Raji (cell line): ENCODE results near the gene ASIP.

Experiments used
- POLR2A ChIP-seq: IDR thresholded peaks from 2 replicates; pipeline ENCODE4 v1.6.1; 2011; ENCODE audit warnings: low read depth, low read length, control low read depth; ENCODE audit not compliant: insufficient read depth

The ASIP gene

GRCh38 chr20:34271956-34272355 is 30.7 kb downstream of the ASIP start:
- TF ChIP-seq POLR2A = no peak

DNA sequence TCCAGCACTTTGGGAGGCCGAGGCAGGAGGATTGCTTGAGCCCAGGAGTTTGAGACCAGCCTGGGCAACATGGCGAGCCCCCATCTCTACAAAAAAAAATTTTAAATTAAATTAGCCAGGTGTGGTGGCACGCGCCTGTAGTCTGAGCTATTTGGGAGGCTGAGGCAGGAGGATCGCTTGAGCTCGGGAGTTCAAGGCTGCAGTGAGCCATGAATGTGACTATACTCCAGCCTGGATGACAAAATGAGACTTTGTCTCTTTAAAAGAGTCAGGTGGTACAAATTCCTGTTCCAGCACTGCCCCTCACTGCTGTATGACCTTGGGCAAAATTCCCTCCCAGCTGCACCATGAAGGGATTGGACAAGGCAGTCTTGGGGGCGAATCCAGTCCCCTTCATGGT is 33.5 kb downstream of the ASIP start:
- no peak for TF ChIP-seq POLR2A

DNA sequence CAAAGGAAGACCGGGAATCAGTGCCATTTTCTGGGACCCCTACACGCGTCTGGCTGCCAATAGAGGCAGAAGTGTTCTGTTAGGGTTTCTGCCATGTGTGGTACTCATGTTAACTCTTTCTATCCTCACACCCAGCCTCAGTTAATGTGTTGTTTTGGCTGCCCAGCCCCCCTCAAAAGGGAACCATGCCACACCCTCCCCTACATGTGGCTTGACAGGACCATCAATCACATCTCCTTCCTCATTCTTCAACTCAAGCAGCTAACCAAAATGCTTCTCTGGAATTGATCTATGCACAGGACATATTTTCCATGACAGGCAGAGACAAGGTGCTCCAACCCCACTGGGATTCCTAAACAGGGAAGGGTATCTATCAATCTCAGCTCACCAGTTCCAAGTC is 40.0 kb downstream of the ASIP start:
- TF ChIP-seq POLR2A = no peak

DNA sequence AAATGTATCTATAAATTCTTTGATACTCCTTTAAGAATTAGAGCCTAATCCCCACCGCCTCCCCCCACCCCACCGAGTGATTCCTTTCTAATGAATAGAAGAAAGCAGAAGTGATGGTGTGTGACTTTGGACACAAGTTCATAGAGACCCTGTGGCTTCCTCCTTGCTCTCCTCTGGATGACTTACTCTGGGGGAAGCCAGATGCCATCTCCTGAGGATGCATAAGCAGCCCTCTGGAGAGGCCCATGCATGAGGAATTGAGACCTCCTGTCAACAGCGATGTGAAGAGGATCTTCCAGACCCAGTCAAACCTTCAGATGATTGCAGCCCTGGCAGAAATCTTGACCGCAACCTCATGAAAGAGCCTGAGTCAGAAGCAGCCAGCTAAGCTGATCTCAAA is 40.8 kb downstream of the ASIP start:
- TF ChIP-seq POLR2A = no peak

- no peak for TF ChIP-seq POLR2A
Observed at GRCh38 chr20:34283844-34284243, 42.6 kb downstream of the ASIP start.

DNA sequence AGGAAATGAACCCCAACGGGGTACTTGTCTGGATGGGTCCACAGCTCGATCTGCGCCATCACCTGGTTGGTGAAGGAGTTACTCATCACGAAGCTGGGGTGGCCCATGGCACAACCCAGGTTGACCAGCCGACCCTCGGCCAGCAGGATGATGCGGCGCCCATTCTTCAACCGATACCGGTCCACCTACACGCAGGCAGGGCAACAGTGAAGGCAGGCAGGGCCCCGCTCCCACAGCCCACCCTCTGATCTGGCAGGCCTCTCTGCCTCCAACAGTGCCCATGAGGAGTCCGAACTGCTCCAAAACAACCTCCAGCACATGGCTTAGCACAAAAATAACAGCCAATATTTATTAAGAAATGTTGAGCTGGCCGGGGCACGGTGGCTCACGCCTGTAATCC is 44.2 kb downstream of the ASIP start:
- TF ChIP-seq POLR2A = no peak

DNA sequence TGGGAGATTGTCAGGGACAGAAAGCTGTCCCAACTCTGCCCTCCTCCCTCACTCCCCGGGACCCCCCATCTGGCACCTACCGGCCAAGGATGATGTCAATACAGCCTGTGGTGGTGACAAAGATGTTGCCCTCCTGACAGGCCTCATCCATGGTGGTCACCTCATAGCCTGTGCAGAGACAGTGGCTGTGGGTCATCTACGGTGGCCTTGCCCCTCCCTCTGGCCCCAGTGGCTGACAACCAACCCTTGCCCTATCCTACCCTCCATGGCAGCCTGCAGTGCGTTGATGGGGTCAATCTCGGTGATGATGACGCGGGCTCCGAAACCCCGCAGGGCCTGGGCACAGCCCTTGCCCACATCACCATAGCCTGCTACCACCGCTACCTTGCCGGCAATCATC is 49.2 kb downstream of the ASIP start:
- no peak for TF ChIP-seq POLR2A

DNA sequence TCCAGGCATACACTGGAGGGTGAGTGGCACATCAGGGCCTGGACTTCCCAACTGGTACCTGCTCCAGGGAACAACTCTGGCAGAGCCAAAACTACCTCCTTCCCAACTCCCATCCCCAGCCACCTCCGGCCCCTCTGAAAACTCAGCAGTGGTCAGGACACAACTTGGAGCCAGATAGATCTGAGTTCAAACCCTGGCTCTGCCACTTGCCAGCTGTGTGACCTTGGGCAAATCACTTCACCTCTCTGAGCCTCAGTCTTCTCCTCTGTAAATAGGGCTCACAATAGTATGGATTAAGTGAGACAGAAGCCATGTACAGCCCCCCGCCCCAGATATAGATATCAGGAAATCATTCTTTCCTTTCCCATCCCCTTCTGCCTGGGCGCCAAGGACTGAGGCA is 51.3 kb downstream of the ASIP start:
- TF ChIP-seq POLR2A = no peak

DNA sequence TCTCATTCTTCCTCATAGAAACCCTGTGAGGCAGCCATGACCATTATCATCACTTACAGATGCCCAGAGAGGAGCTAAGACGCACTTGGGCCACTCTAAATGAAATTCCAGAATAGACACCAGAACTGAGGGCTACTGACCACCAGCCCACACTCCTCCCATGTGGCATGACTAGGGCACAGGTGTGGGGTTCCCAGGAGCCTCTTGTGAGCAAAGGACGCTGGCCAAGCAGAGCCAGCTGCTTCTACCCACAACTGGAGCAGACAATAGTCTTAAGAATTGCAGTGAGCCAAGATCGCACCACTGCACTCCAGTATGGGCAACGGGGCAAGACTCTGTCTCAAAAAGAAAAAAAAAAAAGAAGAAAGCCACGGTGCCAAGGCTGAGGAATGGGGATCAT is 51.9 kb downstream of the ASIP start:
- no peak for TF ChIP-seq POLR2A

DNA sequence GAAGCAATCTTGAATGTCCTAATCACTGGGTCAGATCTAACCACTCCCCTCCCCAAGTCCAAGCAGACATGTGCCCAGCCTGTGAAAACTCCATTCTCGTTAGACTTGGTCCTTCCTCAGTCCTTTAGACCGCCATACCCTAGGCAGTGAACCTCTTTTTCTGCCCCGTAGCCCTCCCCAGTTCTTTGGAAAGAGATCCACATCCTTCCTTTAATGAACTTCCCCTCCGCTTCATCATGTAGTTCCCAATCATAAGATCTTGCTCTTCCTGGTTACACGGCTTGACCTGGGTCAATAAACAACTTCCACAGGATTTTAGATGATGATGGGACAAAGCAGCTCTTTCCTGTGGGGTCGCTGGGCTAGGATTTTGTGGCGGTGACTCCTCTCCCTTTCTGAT is 52.4 kb downstream of the ASIP start:
- TF ChIP-seq POLR2A = no peak

DNA sequence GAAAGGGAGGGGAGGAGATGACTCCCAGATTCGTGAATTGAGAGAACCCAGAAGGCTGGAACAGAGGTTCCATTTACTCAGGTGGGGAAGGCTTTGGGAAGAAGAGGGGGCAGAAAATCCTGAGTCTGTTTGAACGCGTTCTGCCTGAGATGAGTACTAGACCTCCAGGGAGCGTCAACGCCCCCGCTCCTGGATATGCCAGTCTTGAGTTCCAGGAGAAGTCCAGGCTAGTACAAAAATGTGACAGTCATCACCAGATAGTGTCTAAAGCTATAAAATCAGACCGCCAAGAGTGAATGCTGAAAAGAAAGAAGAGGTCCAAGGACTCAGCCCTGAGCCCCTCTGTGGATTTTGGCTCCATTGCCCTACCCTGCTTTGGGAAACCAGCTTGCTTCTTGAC is 53.3 kb downstream of the ASIP start:
- no peak for TF ChIP-seq POLR2A

DNA sequence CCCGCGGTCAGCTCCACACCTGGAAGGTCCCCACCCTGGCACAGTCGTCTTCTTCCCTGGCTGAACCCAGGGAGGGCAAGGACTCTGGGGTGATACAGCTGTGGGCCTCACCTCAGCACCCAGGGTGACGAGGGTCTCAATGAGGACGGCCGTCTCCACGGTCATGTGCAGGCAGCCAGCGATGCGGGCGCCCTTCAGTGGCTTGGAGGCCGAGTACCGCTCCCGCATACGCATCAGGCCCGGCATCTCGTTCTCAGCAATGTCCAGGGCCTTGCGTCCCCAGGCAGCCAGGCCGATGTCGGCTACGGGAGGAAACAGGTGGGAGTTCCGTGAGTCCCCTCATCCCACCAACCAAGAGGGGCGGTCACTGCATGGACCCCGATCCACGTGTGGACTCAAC is 54.1 kb downstream of the ASIP start:
- TF ChIP-seq POLR2A = no peak

DNA sequence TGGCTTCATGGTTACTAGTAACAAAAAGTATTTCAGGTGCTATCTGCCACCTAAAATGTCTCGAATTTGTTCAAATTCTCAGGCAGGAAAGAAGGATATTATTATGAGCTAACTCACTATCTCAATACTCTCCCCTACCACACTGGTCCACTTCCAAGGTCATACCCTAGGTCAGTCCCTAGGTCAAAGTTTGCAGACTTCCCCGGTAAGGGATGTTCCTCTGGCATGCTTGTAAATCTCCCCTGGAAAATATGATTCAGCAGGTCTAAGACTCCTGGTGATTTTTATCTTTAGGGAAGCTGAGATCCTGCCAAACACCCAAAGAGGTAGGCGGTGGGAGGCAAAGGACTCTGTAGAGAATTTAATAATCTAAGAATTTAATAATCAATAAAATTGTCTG is 55.2 kb downstream of the ASIP start:
- no peak for TF ChIP-seq POLR2A

GRCh38 chr20:34299556-34300255 is 58.5 kb downstream of the ASIP start:
- no peak for TF ChIP-seq POLR2A

GRCh38 chr20:34300256-34300806 is 59.1 kb downstream of the ASIP start:
- no peak for TF ChIP-seq POLR2A

GRCh38 chr20:34300809-34301586 is 59.8 kb downstream of the ASIP start:
- TF ChIP-seq POLR2A = no peak
